K562 (cell line): ENCODE results near the gene GCKR. TPM values are rescaled to one million over a fixed set of nuclear protein-coding genes. Genes with fewer than 3 reads are reported as not detected.
A peak's percentile ranks its signal among the peaks of the same experiment; 100 is the strongest.

Source experiments
- ATAC-seq: fragments of 200-7000 bp; cut with Tn5 transposase; 3 replicates; pipeline ENCODE4 v1.9.1; 2020; ENCODE audit warnings: moderate library complexity
- BruUV-seq: library from RNA; stranded (reverse); fragments of 400-500 nt; replicated peaks from 2 replicates; lab custom pipeline; 2021; lab: Mats Ljungman, UMichigan
- CTCF ChIA-PET: fragments of 300-600 bp; formaldehyde crosslinking; extraction: SDS; loops from one replicate; lab custom pipeline; 2021; ENCODE audit warnings: low intra/inter-chr PET ratio; lab: Yijun Ruan, JAX
- POLR2A ChIA-PET: fragments of 300-600, 350-650 bp; sonication (Branson Sonifier 250); formaldehyde crosslinking; extraction: SDS; loops from one replicate; lab custom pipeline; 2021; ENCODE audit warnings: antibody characterized with exemption, inconsistent platforms; lab: Yijun Ruan, JAX
- DNase-seq, 4 experiments: peaks; one replicate each; pipeline versions ENCODE4 v3.0.0 to v3.0.0-alpha.2; 2011 to 2018; ENCODE audit warnings: low spot score in 3 of 4, mixed read lengths in 3 of 4; ENCODE audit errors: extremely low read depth in 1 of 4
- FAIRE-seq: peaks from 2 replicates; lab custom pipeline; 2011; peaks lifted over from hg19 to GRCh38; lab: Jason Lieb, UNC
- H2AFZ ChIP-seq: 2 replicates; pipeline ENCODE4 v1.6.0; 2011; ENCODE audit warnings: low read depth, low read length, control low read depth, inconsistent platforms
- H3K27ac ChIP-seq: fragments of 200-600 bp; 3 replicates; pipeline ENCODE4 v1.8.0; 2011; ENCODE audit warnings: low read depth, mild to moderate bottlenecking, control low read depth, inconsistent platforms, low read length, moderate library complexity, mixed read lengths; ENCODE audit errors: extremely low read depth
- H3K27me3 ChIP-seq, 2 experiments: fragments of 300-600 bp in 1 of 2; 2 replicates in 1 of 2; 3 replicates in 1 of 2; pipeline versions ENCODE4 v1.6.0 to v1.8.0; 2011; ENCODE audit warnings: inconsistent platforms in 2 of 2, low read length in 2 of 2, mild to moderate bottlenecking in 1 of 2, mixed read lengths in 1 of 2, moderate library complexity in 1 of 2; ENCODE audit not compliant: control insufficient read depth in 2 of 2, insufficient read depth in 2 of 2
- H3K36me3 ChIP-seq: fragments of 300-600 bp; 3 replicates; pipeline ENCODE4 v1.8.0; 2011; ENCODE audit warnings: mild to moderate bottlenecking, low read length, inconsistent platforms; ENCODE audit not compliant: control insufficient read depth, insufficient read depth
- H3K4me1 ChIP-seq, 2 experiments: fragments of 200-600 bp in 1 of 2; replicated peaks in 1 of 2; 2 replicates in 1 of 2; 3 replicates in 1 of 2; pipeline versions ENCODE4 v1.5.1 to v1.8.0; 2011; ENCODE audit warnings: inconsistent platforms in 2 of 2, low read length in 2 of 2, mild to moderate bottlenecking in 1 of 2, mixed read lengths in 1 of 2, moderate library complexity in 1 of 2; ENCODE audit not compliant: control insufficient read depth in 2 of 2, insufficient read depth in 2 of 2
- H3K4me2 ChIP-seq: 2 replicates; pipeline ENCODE4 v1.6.1; 2011; ENCODE audit warnings: low read length, control low read depth, inconsistent platforms, mixed read lengths; ENCODE audit not compliant: insufficient read depth
- H3K4me3 ChIP-seq: fragments of 200-600 bp; sonication (generic), shearing (Covaris generic); 2 replicates; pipeline ENCODE4 v1.5.1; 2016; ENCODE audit warnings: control low read depth, inconsistent platforms
- H3K79me2 ChIP-seq: fragments of 200-600 bp; 3 replicates; pipeline ENCODE4 v1.8.0; 2011; ENCODE audit warnings: low read length, inconsistent platforms; ENCODE audit not compliant: control insufficient read depth, insufficient read depth
- H3K9ac ChIP-seq, 2 experiments: 2 replicates each; pipeline versions ENCODE4 v1.6.0 to v1.6.1; 2011; ENCODE audit warnings: low read depth in 2 of 2, low read length in 2 of 2, control low read depth in 1 of 2, inconsistent platforms in 1 of 2, mild to moderate bottlenecking in 1 of 2, mixed read lengths in 1 of 2; ENCODE audit not compliant: insufficient read depth in 1 of 2
- H3K9me1 ChIP-seq: one replicate; pipeline ENCODE4 v1.6.0; 2011; ENCODE audit warnings: inconsistent platforms, mild to moderate bottlenecking, low read length, moderate library complexity; ENCODE audit not compliant: control insufficient read depth, insufficient read depth
- H3K9me3 ChIP-seq: replicated peaks from 2 replicates; pipeline ENCODE4 v1.5.1; 2011; ENCODE audit warnings: low read depth, low read length, inconsistent platforms; ENCODE audit not compliant: control insufficient read depth, insufficient read depth
- H4K20me1 ChIP-seq: replicated peaks from 2 replicates; pipeline ENCODE4 v1.6.1; 2011; ENCODE audit warnings: low read length, inconsistent platforms, mixed read lengths; ENCODE audit not compliant: control insufficient read depth, insufficient read depth
- BHLHE40 ChIP-seq: IDR thresholded peaks from 2 replicates; pipeline ENCODE4 v1.6.1; 2011; ENCODE audit warnings: low read length, improper control_type of control experiment
- BRCA1 ChIP-seq, 2 experiments: fragments of 450-650 bp in 1 of 2; sonication (generic) in 1 of 2; formaldehyde crosslinking in 1 of 2; IDR thresholded peaks; 2 replicates each; pipeline versions ENCODE4 v1.5.0 to v1.6.1; 2017 to 2020; ENCODE audit warnings: mild to moderate bottlenecking in 1 of 2, missing genetic modification reagents in 1 of 2
- ESRRA ChIP-seq: fragments of 450-650 bp; IDR thresholded peaks from 2 replicates; pipeline ENCODE4 v1.6.1; 2014; ENCODE audit warnings: low read depth, mild to moderate bottlenecking, moderate library complexity, borderline replicate concordance
- ETS2 ChIP-seq: IDR thresholded peaks from 2 replicates; pipeline ENCODE4 v1.6.1; 2016; ENCODE audit warnings: borderline replicate concordance, missing genetic modification characterization, mild to moderate bottlenecking, moderate library complexity, missing compliant biosample characterization; ENCODE audit not compliant: poor library complexity, severe bottlenecking
- SAFB ChIP-seq: fragments of 200-400 bp; formaldehyde crosslinking; IDR thresholded peaks from 2 replicates; pipeline ENCODE4 v1.6.1; 2017; ENCODE audit warnings: low read depth, low read length, borderline replicate concordance
- SPI1 ChIP-seq: IDR thresholded peaks from 2 replicates; pipeline ENCODE4 v1.6.1; 2011; ENCODE audit warnings: low read depth, low read length, control low read depth, borderline replicate concordance
- ZBED1 ChIP-seq: IDR thresholded peaks from 2 replicates; pipeline ENCODE4 v1.6.1; 2014
- ZBTB8A ChIP-seq: fragments of 450-650 bp; IDR thresholded peaks from 2 replicates; pipeline ENCODE4 v1.6.1; 2018; ENCODE audit warnings: mild to moderate bottlenecking, moderate library complexity; ENCODE audit not compliant: partially characterized antibody
- ZNF239 ChIP-seq: fragments of 250-450 bp; sonication (Bioruptor Pico); IDR thresholded peaks from 2 replicates; pipeline ENCODE4 v1.4.0; 2020; ENCODE audit warnings: mild to moderate bottlenecking
- WGBS: fragments of 100-300 bp; shearing (Covaris generic); methylation state at CpG from one replicate; pipeline ENCODE4 v1.1.6; 2016; ENCODE audit warnings: low coverage, mixed read lengths; ENCODE audit not compliant: insufficient coverage; ENCODE audit errors: missing lambda C conversion rate; 5-methylcytosine and 5-hydroxymethylcytosine counted together
- in situ Hi-C: fragments of 300-500 bp; cut with MboI; formaldehyde crosslinking; loops from 4 replicates; pipeline ENCODE4 v1.15.0; 2018; ENCODE audit warnings: inconsistent platforms, mixed read lengths
- intact Hi-C: fragments of 100-400 bp; cut with micrococcal nuclease; formaldehyde crosslinking; loops from 2 replicates; pipeline ENCODE4 v1.14.2; 2022
- polyA plus RNA-seq, 8 experiments: library from polyadenylated mRNA; depleted of rRNA in 4 of 8; stranded (reverse) in 5 of 8; unstranded in 3 of 8; fragments of >200 nt; fragmentation: Nextera tagmentation in 2 of 8; fragmentation: Illumina TruSeq in 1 of 8; extraction: Ambion mirVana in 2 of 8; extraction: Trizol in 1 of 8; gene quantifications; 2 replicates each; pipeline versions ENCODE4 v1.2.1 to v1.2.3, GENCODE V29; 2011 to 2014; ENCODE audit warnings: inconsistent platforms in 1 of 8, missing spikeins in 1 of 8
- total RNA-seq, 7 experiments: library from RNA; depleted of rRNA in 6 of 7; stranded (reverse); fragments of >200 nt in 6 of 7; fragmentation: Illumina TruSeq in 2 of 7; extraction: Trizol in 2 of 7; gene quantifications; 2 replicates each; pipeline versions ENCODE4 v1.2.1 to v1.2.3, GENCODE V29; 2011 to 2021; ENCODE audit warnings: low replicate concordance in 1 of 7

Gene GCKR
- total and polyA plus RNA-seq, 9 of the 15 experiments (the other 6 are each of a cell fraction or from before 2014, with no cell fraction given): 0.28 to 0.79 (median 0.50) TPM; not detected in 1

DNA sequence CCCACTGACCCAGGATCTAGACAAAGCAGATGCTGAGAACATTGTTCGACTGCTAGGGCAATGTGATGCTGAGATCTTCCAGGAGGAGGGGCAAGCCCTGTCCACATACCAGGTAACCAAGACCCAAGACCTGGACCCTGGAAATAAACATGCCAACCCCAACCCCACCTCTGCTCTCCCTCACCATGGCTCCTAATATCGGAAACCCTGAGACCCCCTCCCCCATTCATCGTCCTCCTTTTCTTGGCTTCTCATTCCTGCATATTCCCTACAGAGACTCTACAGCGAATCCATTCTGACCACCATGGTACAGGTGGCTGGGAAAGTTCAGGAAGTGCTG is 619 bp downstream of the GCKR start:
- WGBS: 36% methylated on average over 4 of the region's 4 CpGs
- intact Hi-C loops: no loop called here
- Histone ChIP-seq H2AFZ (peak overlapping the region; percentile 77; the same call in 1 of the 2 replicates), H3K9me3 (no peaks in the 10 kb centered on the region), H4K20me1 (no peaks in the 10 kb centered on the region), H3K27me3 (no peaks in the 10 kb centered on the region; a peak in 1 of 5 replicates), H3K79me2 (no peaks in the 10 kb centered on the region), H3K4me1 (peaks cover 14 to 22% of the 10 kb centered on the region in 2 experiments; a peak in 4 of 5 replicates), H3K4me3 (no peak overlapping the region), H3K27ac (no peak overlapping the region), H3K36me3 (no peaks in the 10 kb centered on the region), H3K9ac (no peak overlapping the region), H3K9me1 (no peaks in the 10 kb centered on the region)
- in situ Hi-C loops: no loop called here
- no peak for FAIRE-seq
- no peak for ATAC-seq
- ChIA-PET CTCF (no interaction called here), POLR2A (interaction anchor here (1.2 to 1.7 kb wide), 2 partner anchors 10 to 86 kb away, joined by 3 to 7 read pairs; partner anchors contain the start of gene ZNF512)
- BruUV-seq: no TSS peak
- DNase-seq: no peak
- TF ChIP-seq BRCA1 (IDR thresholded peaks at IDR 0.05): no peak
- TF ChIP-seq BRCA1 (CRISPR knock-in tag; IDR thresholded peaks at IDR 0.05): no peak
- no peak for TF ChIP-seq ZBTB8A
- no peak for TF ChIP-seq SAFB
- no peak for TF ChIP-seq ZBED1
- TF ChIP-seq, all 486 proteins: peak for 0
- H3K4me2 ChIP-seq: no peak overlapping the region

DNA sequence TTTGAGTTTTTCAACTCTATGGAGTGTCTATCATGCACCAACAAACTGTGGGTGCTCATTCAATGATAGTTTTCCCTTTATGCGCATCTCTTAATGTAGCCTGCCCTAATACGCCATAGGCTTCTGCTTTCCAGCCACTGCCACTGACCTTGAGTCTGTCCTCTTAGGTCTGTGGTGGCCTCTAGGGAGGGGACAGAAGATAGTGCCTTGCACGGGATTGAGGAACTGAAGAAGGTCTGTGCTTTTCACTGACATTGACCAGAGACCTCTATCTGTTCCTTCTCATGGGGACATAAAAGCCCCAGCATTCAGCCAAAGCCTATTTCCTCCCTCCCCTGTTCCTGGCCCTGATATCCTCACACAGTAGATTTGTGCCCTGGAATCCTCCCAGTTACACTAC is 2.3 kb downstream of the GCKR start:
- Histone ChIP-seq H2AFZ (0 out of 2 replicates have a peak overlapping the region, but pooled peaks have one; percentile 29), H3K36me3 (no peaks in the 10 kb centered on the region), H3K27ac (no peak overlapping the region), H3K4me1 (peaks cover 14 to 20% of the 10 kb centered on the region in 2 experiments; a peak in 4 of 5 replicates), H4K20me1 (no peaks in the 10 kb centered on the region), H3K9ac (no peak overlapping the region), H3K9me3 (no peaks in the 10 kb centered on the region), H3K27me3 (no peaks in the 10 kb centered on the region; a peak in 1 of 5 replicates), H3K4me3 (no peak overlapping the region), H3K4me2 (no peak overlapping the region), H3K79me2 (no peaks in the 10 kb centered on the region), H3K9me1 (no peaks in the 10 kb centered on the region)
- ChIA-PET POLR2A (interaction anchor here (1.7 kb wide), 1 partner anchor 8 kb away, joined by 7 read pairs; no protein-coding TSS in a partner anchor), CTCF (no interaction called here)
- FAIRE-seq (no peak), ATAC-seq (peak; percentile 44), DNase-seq (no peak)
- intact Hi-C loops (no loop called here), in situ Hi-C loops (no loop called here)
- TF ChIP-seq ETS2 (tag) (no peak), BHLHE40 (peak; percentile 81), ZNF239 (peak; percentile 99), ESRRA (peak; percentile 97), SPI1 (peak; percentile 45; the same call in 1 of the 2 replicates)
- 58% methylated on average over 3 of the region's 3 CpGs for WGBS
- BruUV-seq: no TSS peak
